HepG2 (cell line): ENCODE measurements around the gene SLC29A1. TPM values are rescaled to one million over a fixed set of nuclear protein-coding genes. Genes with fewer than 3 reads are reported as not detected.
A peak's percentile ranks its signal among the peaks of the same experiment; 100 is the strongest.

Experiments used
- ARHGAP35 ChIP-seq: sonication (generic); formaldehyde crosslinking; IDR thresholded peaks from 2 replicates; pipeline ENCODE4 v1.9.0; 2022; ENCODE audit warnings: mild to moderate bottlenecking, inconsistent platforms, moderate library complexity, missing genetic modification reagents, borderline replicate concordance
- ATM ChIP-seq: fragments of 450-650 bp; IDR thresholded peaks from 2 replicates; pipeline ENCODE4 v1.7.1; 2017; ENCODE audit warnings: mild to moderate bottlenecking, borderline replicate concordance
- BRCA1 ChIP-seq: sonication (generic); formaldehyde crosslinking; IDR thresholded peaks from 2 replicates; pipeline ENCODE4 v1.4.0; 2020; ENCODE audit warnings: missing genetic modification reagents
- HIVEP1 ChIP-seq: sonication (generic); formaldehyde crosslinking; IDR thresholded peaks from 2 replicates; pipeline ENCODE4 v1.4.0; 2020; ENCODE audit warnings: mild to moderate bottlenecking, missing genetic modification reagents
- MXI1 ChIP-seq: IDR thresholded peaks from 3 replicates; pipeline ENCODE4 v1.6.1; 2012; ENCODE audit warnings: low read depth, low read length, inconsistent platforms, borderline replicate concordance
- NFKBIZ ChIP-seq: IDR thresholded peaks from 2 replicates; pipeline ENCODE4 v1.6.1; 2018; ENCODE audit warnings: missing genetic modification reagents, missing compliant biosample characterization
- SALL1 ChIP-seq: sonication (generic); formaldehyde crosslinking; IDR thresholded peaks from 2 replicates; pipeline ENCODE4 v1.8.0; 2022; ENCODE audit warnings: mild to moderate bottlenecking, missing genetic modification reagents
- TEAD2 ChIP-seq: sonication (generic); formaldehyde crosslinking; IDR thresholded peaks from 2 replicates; pipeline ENCODE4 v1.9.0; 2021; ENCODE audit warnings: missing genetic modification reagents
- ZBTB10 ChIP-seq: sonication (generic); formaldehyde crosslinking; IDR thresholded peaks from 2 replicates; pipeline ENCODE4 v1.4.0; 2020; ENCODE audit warnings: missing genetic modification reagents, borderline replicate concordance
- ZNF180 ChIP-seq: sonication (generic); formaldehyde crosslinking; IDR thresholded peaks from 2 replicates; pipeline ENCODE4 v1.4.0; 2020; ENCODE audit warnings: low read depth, missing genetic modification reagents, borderline replicate concordance
- ZNF251 ChIP-seq: sonication (generic); formaldehyde crosslinking; IDR thresholded peaks from 2 replicates; pipeline ENCODE4 v1.9.0; 2021; ENCODE audit warnings: mild to moderate bottlenecking, missing genetic modification reagents
- ZNF274 ChIP-seq: sonication (generic); formaldehyde crosslinking; IDR thresholded peaks from 2 replicates; pipeline ENCODE4 v1.5.1; 2020; ENCODE audit warnings: mild to moderate bottlenecking, missing genetic modification reagents
- ZNF354B ChIP-seq: sonication (generic); formaldehyde crosslinking; IDR thresholded peaks from 2 replicates; pipeline ENCODE4 v1.8.0; 2022; ENCODE audit warnings: mild to moderate bottlenecking, missing genetic modification reagents
- ZNF460 ChIP-seq: sonication (generic); formaldehyde crosslinking; IDR thresholded peaks from 2 replicates; pipeline ENCODE4 v1.5.1; 2020; ENCODE audit warnings: missing genetic modification reagents, mild to moderate bottlenecking, borderline replicate concordance
- ZNF512 ChIP-seq: sonication (generic); formaldehyde crosslinking; IDR thresholded peaks from 2 replicates; pipeline ENCODE4 v1.4.0; 2020; ENCODE audit warnings: mild to moderate bottlenecking, missing genetic modification reagents
- ZNF512B ChIP-seq: sonication (generic); formaldehyde crosslinking; IDR thresholded peaks from 2 replicates; pipeline ENCODE4 v1.5.1; 2020; ENCODE audit warnings: missing genetic modification reagents, mild to moderate bottlenecking, borderline replicate concordance
- polyA plus RNA-seq, 8 experiments: library from polyadenylated mRNA; depleted of rRNA in 3 of 8; stranded (reverse) in 7 of 8; unstranded in 1 of 8; fragments of >200 nt; fragmentation: Illumina TruSeq in 4 of 8; extraction: Trizol in 4 of 8; gene quantifications; 2 replicates each; pipeline versions ENCODE4 v1.2.1 to v1.2.3, GENCODE V29; 2011 to 2016; ENCODE audit warnings: low read depth in 4 of 8, missing spikeins in 1 of 8, mixed read lengths in 1 of 8; ENCODE audit not compliant: insufficient read depth in 1 of 8
- total RNA-seq, 5 experiments: library from RNA; depleted of rRNA; stranded (reverse); fragments of >200 nt; fragmentation: Illumina TruSeq; extraction: Trizol; gene quantifications; 2 replicates each; pipeline ENCODE4 v1.2.3, GENCODE V29; 2016; ENCODE audit warnings: low read depth in 1 of 5
- TF ChIP-seq, protein P1 (sequence below): sonication (generic); formaldehyde crosslinking; IDR thresholded peaks from 2 replicates; pipeline ENCODE4 v1.4.0; 2020; ENCODE audit warnings: missing genetic modification reagents, borderline replicate concordance

SLC29A1 gene
- total and polyA plus RNA-seq, 2 of the 13 experiments (the other 11 are each of a cell fraction or from before 2014, with no cell fraction given) = 43.2 to 106 TPM

GRCh38 chr6:44265007-44265721 lies 41.8 kb downstream of the SLC29A1 start, which contains the start of gene NFKBIE (continued):
- TF ChIP-seq TEAD2 (CRISPR knock-in tag) = no peak
- TF ChIP-seq ZNF274 (CRISPR knock-in tag) = peak; percentile 62
- TF ChIP-seq ZNF512B (CRISPR knock-in tag) = no peak
- TF ChIP-seq ZNF512 (CRISPR knock-in tag) = no peak
- no peak for TF ChIP-seq ATM
- no peak for TF ChIP-seq NFKBIZ (CRISPR knock-in tag)
- peak; percentile 56; the same call in 1 of the 3 replicates for TF ChIP-seq MXI1
- TF ChIP-seq ZNF180 (CRISPR knock-in tag) = no peak
- 0 out of 2 replicates have a peak, but pooled peaks have one; percentile 23 for TF ChIP-seq BRCA1
- TF ChIP-seq ZNF251 (CRISPR knock-in tag) = no peak
- peak; percentile 53; the same call in 1 of the 2 replicates for TF ChIP-seq HIVEP1 (CRISPR knock-in tag)
- TF ChIP-seq ZNF460 = no peak
- TF ChIP-seq ZNF354B (CRISPR knock-in tag) = no peak
- peak; percentile 47 for TF ChIP-seq SALL1 (CRISPR knock-in tag)
- TF ChIP-seq, protein P1, sequence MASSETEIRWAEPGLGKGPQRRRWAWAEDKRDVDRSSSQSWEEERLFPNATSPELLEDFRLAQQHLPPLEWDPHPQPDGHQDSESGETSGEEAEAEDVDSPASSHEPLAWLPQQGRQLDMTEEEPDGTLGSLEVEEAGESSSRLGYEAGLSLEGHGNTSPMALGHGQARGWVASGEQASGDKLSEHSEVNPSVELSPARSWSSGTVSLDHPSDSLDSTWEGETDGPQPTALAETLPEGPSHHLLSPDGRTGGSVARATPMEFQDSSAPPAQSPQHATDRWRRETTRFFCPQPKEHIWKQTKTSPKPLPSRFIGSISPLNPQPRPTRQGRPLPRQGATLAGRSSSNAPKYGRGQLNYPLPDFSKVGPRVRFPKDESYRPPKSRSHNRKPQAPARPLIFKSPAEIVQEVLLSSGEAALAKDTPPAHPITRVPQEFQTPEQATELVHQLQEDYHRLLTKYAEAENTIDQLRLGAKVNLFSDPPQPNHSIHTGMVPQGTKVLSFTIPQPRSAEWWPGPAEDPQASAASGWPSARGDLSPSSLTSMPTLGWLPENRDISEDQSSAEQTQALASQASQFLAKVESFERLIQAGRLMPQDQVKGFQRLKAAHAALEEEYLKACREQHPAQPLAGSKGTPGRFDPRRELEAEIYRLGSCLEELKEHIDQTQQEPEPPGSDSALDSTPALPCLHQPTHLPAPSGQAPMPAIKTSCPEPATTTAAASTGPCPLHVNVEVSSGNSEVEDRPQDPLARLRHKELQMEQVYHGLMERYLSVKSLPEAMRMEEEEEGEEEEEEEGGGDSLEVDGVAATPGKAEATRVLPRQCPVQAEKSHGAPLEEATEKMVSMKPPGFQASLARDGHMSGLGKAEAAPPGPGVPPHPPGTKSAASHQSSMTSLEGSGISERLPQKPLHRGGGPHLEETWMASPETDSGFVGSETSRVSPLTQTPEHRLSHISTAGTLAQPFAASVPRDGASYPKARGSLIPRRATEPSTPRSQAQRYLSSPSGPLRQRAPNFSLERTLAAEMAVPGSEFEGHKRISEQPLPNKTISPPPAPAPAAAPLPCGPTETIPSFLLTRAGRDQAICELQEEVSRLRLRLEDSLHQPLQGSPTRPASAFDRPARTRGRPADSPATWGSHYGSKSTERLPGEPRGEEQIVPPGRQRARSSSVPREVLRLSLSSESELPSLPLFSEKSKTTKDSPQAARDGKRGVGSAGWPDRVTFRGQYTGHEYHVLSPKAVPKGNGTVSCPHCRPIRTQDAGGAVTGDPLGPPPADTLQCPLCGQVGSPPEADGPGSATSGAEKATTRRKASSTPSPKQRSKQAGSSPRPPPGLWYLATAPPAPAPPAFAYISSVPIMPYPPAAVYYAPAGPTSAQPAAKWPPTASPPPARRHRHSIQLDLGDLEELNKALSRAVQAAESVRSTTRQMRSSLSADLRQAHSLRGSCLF (CRISPR knock-in tag) = no peak
- no peak; the same call in none of the 2 replicates for TF ChIP-seq ARHGAP35 (CRISPR knock-in tag)
- no peak for TF ChIP-seq ZBTB10 (CRISPR knock-in tag)
